ENCODE results near the gene FOXI1.
"Not testable (repeated sequence)": the region's sequence is repeated elsewhere in the genome, so short reads cannot be mapped to it uniquely, and the experiment has no call there.

The FOXI1 gene

GRCh38 chr5:170094329-170094728 is 11.4 kb upstream of the FOXI1 start:
- H3K36me3 ChIP-seq (ENCODE audit: control insufficient read depth, insufficient read depth, low read length, severe bottlenecking); H3K4me3 ChIP-seq (ENCODE audit: low read length); DNase-seq (ENCODE audit: low read depth); H3K9ac ChIP-seq (ENCODE audit: low read length): not testable (repeated sequence)
- peaks cover 12% of the 10 kb centered on the region for H3K9me3 ChIP-seq (ENCODE audit: control insufficient read depth, low read length)
- H3K27me3 ChIP-seq (replicated peaks; ENCODE audit: control insufficient read depth, insufficient read depth, low read length): peaks cover 27% of the 10 kb centered on the region
- peaks cover 11% of the 10 kb centered on the region for H3K4me1 ChIP-seq (ENCODE audit: control insufficient read depth, insufficient read depth, low read length)

DNA sequence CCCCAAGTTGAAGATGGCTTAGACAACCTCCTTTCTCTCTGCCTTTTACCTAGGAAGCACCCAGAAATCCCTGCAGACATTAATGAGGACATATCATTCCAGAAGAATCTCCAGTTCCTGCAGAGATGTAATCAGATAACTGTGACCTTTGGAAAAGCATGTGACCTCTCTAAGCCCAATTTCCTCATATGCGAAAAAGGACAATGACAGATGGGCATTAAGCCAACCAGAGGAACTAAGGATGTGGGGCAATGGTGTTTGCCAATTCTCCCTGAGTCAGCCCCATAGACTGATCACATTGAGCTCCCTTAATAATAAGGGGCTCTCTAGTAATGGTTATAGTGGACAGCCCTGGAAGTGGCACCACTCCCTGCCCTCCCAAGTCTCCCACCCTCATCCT is 10.1 kb upstream of the FOXI1 start:
- no peak overlapping the region for H3K9ac ChIP-seq (ENCODE audit: low read length)
- DNase-seq (ENCODE audit: low read depth): no peak
- no peaks in the 10 kb centered on the region for H3K36me3 ChIP-seq (ENCODE audit: control insufficient read depth, insufficient read depth, low read length, severe bottlenecking)
- H3K4me3 ChIP-seq (ENCODE audit: low read length): no peak overlapping the region
- H3K4me1 ChIP-seq (ENCODE audit: control insufficient read depth, insufficient read depth, low read length): peaks cover 15% of the 10 kb centered on the region
- H3K9me3 ChIP-seq (ENCODE audit: control insufficient read depth, low read length): peaks cover 10% of the 10 kb centered on the region
- H3K27me3 ChIP-seq (replicated peaks; ENCODE audit: control insufficient read depth, insufficient read depth, low read length): peaks cover 20% of the 10 kb centered on the region

DNA sequence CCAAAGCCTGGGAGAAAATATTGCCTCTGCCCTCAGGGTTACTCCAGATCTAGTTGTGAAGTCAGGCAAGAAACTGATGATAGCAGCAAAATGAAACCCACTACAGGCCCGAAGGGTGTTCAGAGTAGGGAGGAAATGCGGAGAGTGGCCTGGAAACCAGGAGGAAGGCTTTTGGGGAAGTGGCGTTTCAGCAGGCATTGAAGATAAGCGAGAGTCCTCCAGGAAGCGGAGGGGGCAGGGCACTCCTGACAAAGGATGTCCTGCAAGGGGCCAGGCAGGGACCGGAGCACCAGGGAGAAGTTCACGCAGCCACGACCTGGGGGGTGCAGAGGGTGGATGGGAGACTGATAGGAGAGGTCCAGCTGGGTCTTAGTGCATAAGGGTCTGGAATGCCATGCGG is 7.8 kb upstream of the FOXI1 start:
- no peaks in the 10 kb centered on the region for H3K36me3 ChIP-seq (ENCODE audit: control insufficient read depth, insufficient read depth, low read length, severe bottlenecking)
- peaks cover 6% of the 10 kb centered on the region for H3K9me3 ChIP-seq (ENCODE audit: control insufficient read depth, low read length)
- no peak for DNase-seq (ENCODE audit: low read depth)
- H3K27me3 ChIP-seq (replicated peaks; ENCODE audit: control insufficient read depth, insufficient read depth, low read length): peaks cover 10% of the 10 kb centered on the region
- H3K9ac ChIP-seq (ENCODE audit: low read length): no peak overlapping the region
- peaks cover 15% of the 10 kb centered on the region for H3K4me1 ChIP-seq (ENCODE audit: control insufficient read depth, insufficient read depth, low read length)
- H3K4me3 ChIP-seq (ENCODE audit: low read length): no peak overlapping the region

DNA sequence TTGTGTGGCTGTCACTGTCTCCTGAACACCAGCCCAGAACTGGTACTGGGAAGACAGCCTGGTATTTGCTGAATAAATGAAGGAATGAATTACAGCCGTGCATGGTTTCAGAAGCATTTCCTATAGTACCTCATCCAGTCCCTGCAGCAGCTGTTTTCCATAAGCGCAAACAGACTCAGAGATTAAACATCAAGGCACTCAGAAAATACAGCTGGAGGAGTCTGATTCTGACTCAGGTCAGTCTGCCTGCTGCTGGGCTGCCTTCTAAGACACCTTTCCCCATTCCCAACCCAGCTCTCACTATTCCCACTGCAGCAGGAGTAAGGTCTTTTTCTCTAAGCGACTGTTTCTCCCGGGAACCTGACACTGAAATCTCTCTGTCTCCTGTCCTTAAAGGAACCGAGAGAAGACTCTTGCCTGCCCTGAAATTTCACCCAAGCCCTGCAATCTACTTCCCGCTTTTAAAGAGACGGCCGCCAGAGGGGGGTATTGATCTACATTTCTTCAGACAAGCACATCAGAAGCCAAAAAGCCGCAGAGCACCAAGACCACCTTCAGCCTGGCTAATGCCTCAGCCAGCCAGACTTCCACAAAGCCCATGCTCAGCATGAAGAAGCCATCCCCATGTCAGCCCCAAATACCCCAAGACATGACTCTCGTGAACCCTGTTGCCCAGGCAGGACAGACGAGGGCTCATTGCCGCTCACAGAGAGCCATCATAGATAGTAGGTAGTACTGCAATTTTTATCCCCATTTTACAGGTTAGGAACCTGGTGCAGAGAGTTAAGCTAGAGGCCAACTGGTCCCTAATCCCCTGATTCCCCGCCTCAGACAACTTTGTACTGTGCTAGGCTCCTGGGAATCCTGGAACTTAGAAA is 5.4 kb upstream of the FOXI1 start:
- Histone ChIP-seq H3K9ac (ENCODE audit: low read length) (no peak overlapping the region), H3K36me3 (ENCODE audit: control insufficient read depth, insufficient read depth, low read length, severe bottlenecking) (no peaks in the 10 kb centered on the region), H3K9me3 (ENCODE audit: control insufficient read depth, low read length) (peaks cover 6% of the 10 kb centered on the region), H3K4me1 (ENCODE audit: control insufficient read depth, insufficient read depth, low read length) (peaks cover 14% of the 10 kb centered on the region), H3K27me3 (replicated peaks; ENCODE audit: control insufficient read depth, insufficient read depth, low read length) (peaks cover 10% of the 10 kb centered on the region), H3K4me3 (ENCODE audit: low read length) (no peak overlapping the region)
- peak; percentile 92 for DNase-seq (ENCODE audit: low read depth)

DNA sequence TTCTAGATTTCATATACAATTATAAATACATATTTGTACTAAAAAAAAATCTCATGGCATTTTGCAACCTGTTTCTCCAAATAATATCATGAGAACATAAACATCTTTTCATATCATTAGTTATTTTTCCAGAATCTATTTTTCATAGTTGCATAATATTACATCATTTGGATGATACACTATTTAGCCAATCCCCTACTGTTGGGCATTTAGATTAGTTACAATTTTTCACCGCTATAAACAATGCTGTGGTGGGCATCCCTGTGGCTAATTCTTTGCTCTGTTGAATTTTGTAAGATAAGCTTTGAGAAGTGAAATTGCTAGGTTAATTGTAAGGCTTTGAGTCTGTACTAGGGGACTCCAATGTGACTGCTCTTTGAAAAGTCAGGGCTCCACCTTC is 2.2 kb upstream of the FOXI1 start:
- Histone ChIP-seq H3K27me3 (replicated peaks; ENCODE audit: control insufficient read depth, insufficient read depth, low read length) (peaks cover 13% of the 10 kb centered on the region), H3K4me1 (ENCODE audit: control insufficient read depth, insufficient read depth, low read length) (peaks cover 4% of the 10 kb centered on the region), H3K9me3 (ENCODE audit: control insufficient read depth, low read length) (peaks cover 6% of the 10 kb centered on the region), H3K36me3 (ENCODE audit: control insufficient read depth, insufficient read depth, low read length, severe bottlenecking) (no peaks in the 10 kb centered on the region), H3K4me3 (ENCODE audit: low read length) (no peak overlapping the region), H3K9ac (ENCODE audit: low read length) (no peak overlapping the region)
- DNase-seq (ENCODE audit: low read depth): no peak

DNA sequence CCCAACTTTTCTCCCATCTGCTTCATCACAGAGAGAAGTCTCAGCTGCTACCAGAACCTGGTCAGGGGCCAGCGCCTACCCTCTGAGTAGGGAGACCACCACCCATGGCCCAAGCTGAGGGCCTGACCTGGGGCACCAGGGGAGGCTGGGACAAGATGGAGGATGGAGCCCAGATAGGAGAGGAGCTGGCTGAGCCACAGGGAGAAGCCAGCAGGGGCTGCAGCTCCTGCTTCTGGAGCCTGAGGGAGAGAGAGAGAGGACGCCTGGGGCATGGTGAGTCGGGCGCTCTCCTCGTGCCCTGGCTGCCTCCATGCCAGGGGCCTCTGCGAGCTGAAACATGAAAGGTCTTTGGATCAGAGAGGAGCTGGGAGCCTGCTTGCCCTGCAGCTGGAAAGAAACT is 1.4 kb upstream of the FOXI1 start:
- no peak for DNase-seq (ENCODE audit: low read depth)
- Histone ChIP-seq H3K9me3 (ENCODE audit: control insufficient read depth, low read length) (peaks cover under 1% of the 10 kb centered on the region), H3K9ac (ENCODE audit: low read length) (no peak overlapping the region), H3K4me3 (ENCODE audit: low read length) (no peak overlapping the region), H3K27me3 (replicated peaks; ENCODE audit: control insufficient read depth, insufficient read depth, low read length) (peaks cover 20% of the 10 kb centered on the region), H3K4me1 (ENCODE audit: control insufficient read depth, insufficient read depth, low read length) (peaks cover 4% of the 10 kb centered on the region), H3K36me3 (ENCODE audit: control insufficient read depth, insufficient read depth, low read length, severe bottlenecking) (no peaks in the 10 kb centered on the region)

GRCh38 chr5:170104710-170105109 is 987 bp upstream of the FOXI1 start:
- H3K4me1 ChIP-seq (ENCODE audit: control insufficient read depth, insufficient read depth, low read length): peaks cover 4% of the 10 kb centered on the region
- no peak for DNase-seq (ENCODE audit: low read depth)
- H3K27me3 ChIP-seq (replicated peaks; ENCODE audit: control insufficient read depth, insufficient read depth, low read length): peaks cover 24% of the 10 kb centered on the region
- H3K4me3 ChIP-seq (ENCODE audit: low read length): no peak overlapping the region
- no peaks in the 10 kb centered on the region for H3K9me3 ChIP-seq (ENCODE audit: control insufficient read depth, low read length)
- H3K9ac ChIP-seq (ENCODE audit: low read length): no peak overlapping the region
- no peaks in the 10 kb centered on the region for H3K36me3 ChIP-seq (ENCODE audit: control insufficient read depth, insufficient read depth, low read length, severe bottlenecking)

GRCh38 chr5:170107674-170108073 is 2.0 kb downstream of the FOXI1 start:
- Histone ChIP-seq H3K9me3 (ENCODE audit: control insufficient read depth, low read length) (no peaks in the 10 kb centered on the region), H3K4me3 (ENCODE audit: low read length) (no peak overlapping the region), H3K36me3 (ENCODE audit: control insufficient read depth, insufficient read depth, low read length, severe bottlenecking) (no peaks in the 10 kb centered on the region), H3K4me1 (ENCODE audit: control insufficient read depth, insufficient read depth, low read length) (no peaks in the 10 kb centered on the region), H3K27me3 (replicated peaks; ENCODE audit: control insufficient read depth, insufficient read depth, low read length) (peaks cover 23% of the 10 kb centered on the region), H3K9ac (ENCODE audit: low read length) (no peak overlapping the region)
- no peak for DNase-seq (ENCODE audit: low read depth)

DNA sequence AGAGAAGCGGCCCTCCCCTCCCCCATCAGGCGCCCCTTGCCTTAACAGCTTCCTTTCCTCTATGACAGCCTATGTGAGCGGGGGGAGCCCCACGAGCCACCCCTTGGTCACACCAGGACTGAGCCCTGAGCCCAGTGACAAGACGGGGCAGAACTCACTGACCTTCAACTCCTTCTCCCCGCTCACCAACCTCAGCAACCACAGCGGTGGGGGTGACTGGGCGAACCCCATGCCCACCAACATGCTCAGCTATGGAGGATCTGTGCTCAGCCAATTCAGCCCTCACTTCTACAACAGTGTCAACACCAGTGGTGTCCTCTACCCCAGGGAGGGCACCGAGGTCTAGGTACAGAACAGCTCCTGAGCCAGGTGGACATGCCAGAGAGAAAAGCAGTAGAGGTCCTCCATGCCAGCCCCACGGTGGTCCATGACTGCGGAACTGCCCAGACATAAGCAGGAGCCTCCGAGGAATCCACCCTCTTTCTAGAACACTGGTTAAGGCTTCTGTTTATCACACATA is 2.6 kb downstream of the FOXI1 start:
- H3K9ac ChIP-seq (ENCODE audit: low read length): no peak overlapping the region
- no peaks in the 10 kb centered on the region for H3K36me3 ChIP-seq (ENCODE audit: control insufficient read depth, insufficient read depth, low read length, severe bottlenecking)
- H3K27me3 ChIP-seq (replicated peaks; ENCODE audit: control insufficient read depth, insufficient read depth, low read length): peaks cover 23% of the 10 kb centered on the region
- no peaks in the 10 kb centered on the region for H3K9me3 ChIP-seq (ENCODE audit: control insufficient read depth, low read length)
- no peak for DNase-seq (ENCODE audit: low read depth)
- H3K4me1 ChIP-seq (ENCODE audit: control insufficient read depth, insufficient read depth, low read length): no peaks in the 10 kb centered on the region
- H3K4me3 ChIP-seq (ENCODE audit: low read length): no peak overlapping the region

- Histone ChIP-seq H3K36me3 (ENCODE audit: control insufficient read depth, insufficient read depth, low read length, severe bottlenecking) (no peaks in the 10 kb centered on the region), H3K9ac (ENCODE audit: low read length) (no peak overlapping the region), H3K4me3 (ENCODE audit: low read length) (no peak overlapping the region), H3K4me1 (ENCODE audit: control insufficient read depth, insufficient read depth, low read length) (no peaks in the 10 kb centered on the region), H3K9me3 (ENCODE audit: control insufficient read depth, low read length) (no peaks in the 10 kb centered on the region), H3K27me3 (replicated peaks; ENCODE audit: control insufficient read depth, insufficient read depth, low read length) (peaks cover 29% of the 10 kb centered on the region)
- DNase-seq (ENCODE audit: low read depth): no peak
Measured at GRCh38 chr5:170109059-170110031, 3.6 kb downstream of the FOXI1 start.

Measured in adipocyte (in vitro differentiated cells).